Choroid plexus epithelial cell (primary cell): ENCODE data around the gene TBX20.
A peak's percentile ranks its signal among the peaks of the same experiment; 100 is the strongest.
"Not testable (repeated sequence)": the region's sequence is repeated elsewhere in the genome, so short reads cannot be mapped to it uniquely, and the experiment has no call there.

Source experiments
- DNase-seq: peaks from one replicate; pipeline ENCODE4 v3.0.0-alpha.2; 2010; ENCODE audit warnings: low read depth
- H3K4me3 ChIP-seq: 2 replicates; pipeline ENCODE4 v1.5.1; 2011; ENCODE audit warnings: low read depth, mild to moderate bottlenecking, control low read depth, low read length, moderate library complexity
- TF ChIP-seq, protein P1 (sequence below): conservative IDR thresholded peaks from 2 replicates; pipeline ENCODE4 v1.5.1; 2011; ENCODE audit warnings: low read depth, mild to moderate bottlenecking, control low read depth, inconsistent platforms, low read length, moderate library complexity

Gene TBX20

GRCh38 chr7:35250452-35250851 lies 3.4 kb downstream of the TBX20 start:
- TF ChIP-seq, protein P1, sequence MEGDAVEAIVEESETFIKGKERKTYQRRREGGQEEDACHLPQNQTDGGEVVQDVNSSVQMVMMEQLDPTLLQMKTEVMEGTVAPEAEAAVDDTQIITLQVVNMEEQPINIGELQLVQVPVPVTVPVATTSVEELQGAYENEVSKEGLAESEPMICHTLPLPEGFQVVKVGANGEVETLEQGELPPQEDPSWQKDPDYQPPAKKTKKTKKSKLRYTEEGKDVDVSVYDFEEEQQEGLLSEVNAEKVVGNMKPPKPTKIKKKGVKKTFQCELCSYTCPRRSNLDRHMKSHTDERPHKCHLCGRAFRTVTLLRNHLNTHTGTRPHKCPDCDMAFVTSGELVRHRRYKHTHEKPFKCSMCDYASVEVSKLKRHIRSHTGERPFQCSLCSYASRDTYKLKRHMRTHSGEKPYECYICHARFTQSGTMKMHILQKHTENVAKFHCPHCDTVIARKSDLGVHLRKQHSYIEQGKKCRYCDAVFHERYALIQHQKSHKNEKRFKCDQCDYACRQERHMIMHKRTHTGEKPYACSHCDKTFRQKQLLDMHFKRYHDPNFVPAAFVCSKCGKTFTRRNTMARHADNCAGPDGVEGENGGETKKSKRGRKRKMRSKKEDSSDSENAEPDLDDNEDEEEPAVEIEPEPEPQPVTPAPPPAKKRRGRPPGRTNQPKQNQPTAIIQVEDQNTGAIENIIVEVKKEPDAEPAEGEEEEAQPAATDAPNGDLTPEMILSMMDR, result no peak
- H3K4me3 ChIP-seq, result no peak overlapping the region
- DNase-seq, result no peak

- DNase-seq, result no peak
- no peak overlapping the region for H3K4me3 ChIP-seq
Observed at GRCh38 chr7:35249537-35249907, 4.4 kb downstream of the TBX20 start.

DNA sequence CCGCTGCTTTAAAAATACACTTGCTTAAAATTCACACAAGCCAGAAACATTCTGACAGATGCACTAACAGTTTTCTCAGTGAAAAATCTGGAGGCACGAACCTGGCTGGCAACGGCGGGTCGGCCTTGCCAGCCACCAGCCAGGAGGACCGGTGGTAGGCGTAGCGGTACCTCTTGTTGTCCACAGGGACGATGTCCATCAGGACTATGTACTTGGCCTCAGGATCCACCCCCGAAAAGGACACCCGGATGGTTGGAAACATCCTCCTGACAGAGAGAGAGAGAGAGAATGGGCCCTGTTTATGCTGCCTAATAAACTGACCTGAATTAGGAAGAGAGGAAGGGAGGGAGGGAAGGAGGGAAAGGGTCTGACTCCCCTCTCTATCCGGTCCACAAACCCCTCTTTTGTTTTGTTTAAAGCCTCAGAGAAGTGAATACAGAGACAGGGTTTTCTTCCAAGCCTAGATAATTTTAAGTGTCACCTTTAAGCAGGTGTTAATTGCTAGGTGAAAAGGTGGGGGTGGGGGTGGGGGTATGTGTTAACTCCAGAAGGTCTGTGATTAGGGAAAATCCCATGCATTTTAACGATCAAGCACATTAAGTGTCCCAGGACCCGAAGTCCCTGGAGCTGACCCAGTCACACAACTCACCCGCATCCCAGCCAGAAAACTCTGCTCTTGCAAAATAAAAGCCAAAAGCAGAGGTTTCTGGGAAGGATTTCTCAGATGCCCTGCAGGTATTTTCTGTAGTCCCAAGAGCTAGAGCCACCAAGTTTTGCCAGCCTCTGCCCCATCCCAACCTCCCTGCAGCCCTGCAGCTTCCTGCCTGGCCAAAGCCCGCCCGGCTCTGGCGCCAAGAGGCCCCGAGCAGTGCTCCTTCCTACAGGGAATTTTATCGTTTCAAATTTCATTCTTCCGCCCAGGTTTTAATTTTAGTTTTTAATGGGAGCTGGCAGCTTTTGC lies 5.0 kb downstream of the TBX20 start:
- TF ChIP-seq, protein P1, result no peak
- DNase-seq, result no peak
- no peak overlapping the region for H3K4me3 ChIP-seq

More at GRCh38 chr7:35249537-35249907, 4.4 kb downstream of the TBX20 start:
- TF ChIP-seq, protein P1, result no peak

GRCh38 chr7:35246819-35247218 lies 7.1 kb downstream of the TBX20 start:
- TF ChIP-seq, protein P1, result no peak
- DNase-seq, result no peak

GRCh38 chr7:35241884-35242283 lies 12.0 kb downstream of the TBX20 start:
- DNase-seq, result peak; percentile 24
- TF ChIP-seq, protein P1, result peak; percentile 45
- no peak overlapping the region for H3K4me3 ChIP-seq

More at GRCh38 chr7:35246819-35247218, 7.1 kb downstream of the TBX20 start:
- no peak overlapping the region for H3K4me3 ChIP-seq

DNA sequence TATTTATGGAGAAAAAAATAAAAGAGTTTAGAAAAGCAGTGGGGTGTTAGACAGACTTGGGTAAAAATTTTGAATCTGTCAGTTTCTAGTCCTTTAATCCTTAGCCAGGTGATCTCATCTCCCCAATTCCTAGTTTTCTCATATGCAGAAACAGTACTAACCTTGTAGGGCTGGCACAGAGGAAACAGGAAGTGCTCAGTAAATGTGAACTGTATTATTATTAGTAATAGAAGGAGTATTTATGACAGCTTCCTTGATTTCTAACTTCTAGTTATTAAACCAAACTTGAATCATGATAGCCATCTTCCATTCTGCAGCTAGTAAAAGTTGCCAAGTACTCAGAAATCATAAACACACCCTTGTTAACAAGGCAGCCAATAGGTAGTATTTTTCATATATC lies 12.5 kb downstream of the TBX20 start:
- TF ChIP-seq, protein P1, result no peak
- no peak overlapping the region for H3K4me3 ChIP-seq
- DNase-seq, result no peak

DNA sequence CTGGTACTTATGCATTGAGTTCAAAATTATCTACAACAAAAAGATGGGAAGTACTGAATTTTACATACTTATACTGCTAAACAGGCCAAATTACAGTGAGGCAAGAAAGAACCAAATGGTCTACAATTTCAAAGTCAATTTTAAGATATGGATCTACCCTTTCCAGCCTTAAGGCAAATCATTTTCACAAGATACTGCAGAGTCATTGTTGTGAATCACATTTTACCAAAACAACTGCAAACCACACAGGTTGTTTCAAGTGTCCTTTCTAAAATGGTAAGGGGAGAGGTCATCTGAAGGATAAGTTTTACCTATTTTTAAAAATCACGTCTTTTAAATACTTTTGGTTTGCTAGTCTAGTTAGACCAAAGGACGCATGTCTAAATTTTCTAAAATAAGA lies 12.9 kb downstream of the TBX20 start:
- not testable (repeated sequence) for DNase-seq

DNA sequence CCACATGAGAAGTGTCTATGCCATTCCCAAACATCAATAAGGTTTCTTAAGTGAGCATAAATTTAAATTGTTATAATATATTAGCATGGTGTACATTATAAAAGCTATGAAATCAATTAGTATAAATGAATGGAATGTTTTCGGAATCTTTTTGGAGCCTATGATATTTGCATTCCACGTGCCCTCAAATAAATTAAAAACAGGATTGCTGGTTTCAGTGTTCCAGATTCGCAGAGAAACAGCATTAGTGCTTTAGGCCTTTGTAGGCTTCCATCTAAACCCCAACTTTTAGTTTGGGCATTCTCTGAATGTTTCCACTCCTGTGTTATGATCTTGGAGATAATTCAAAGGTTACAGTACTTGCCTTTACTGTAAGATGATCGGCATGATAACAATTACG lies 15.4 kb downstream of the TBX20 start:
- H3K4me3 ChIP-seq, DNase-seq: not testable (repeated sequence)

More for the DNA sequence above, 12.9 kb downstream of the TBX20 start:
- not testable (repeated sequence) for H3K4me3 ChIP-seq
